ENCODE measurements around the gene SELPLG.

SELPLG gene

DNA sequence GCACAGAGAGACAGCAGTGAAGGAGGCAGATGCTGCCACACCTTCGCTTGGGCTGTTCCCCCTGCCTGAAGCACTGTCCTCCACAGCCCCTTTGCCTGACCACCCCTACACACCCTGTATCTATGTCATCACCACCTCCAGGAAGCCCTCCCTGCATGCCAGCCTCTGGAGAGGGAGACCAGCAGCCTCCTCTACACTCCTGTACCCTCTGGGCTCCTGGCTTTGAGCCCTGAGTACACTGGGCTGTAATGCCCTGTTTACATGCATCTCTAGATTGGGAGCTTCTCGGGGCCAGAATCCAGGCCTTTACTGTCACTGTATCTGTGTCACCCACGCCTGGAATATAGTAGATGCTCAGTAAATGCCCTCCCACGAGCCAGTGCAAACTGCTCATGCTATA is 30.0 kb downstream of the SELPLG start:
- DNase-seq (ENCODE audit: low read depth, low spot score), result no peak
- in situ Hi-C loops (cut with HindIII; ENCODE audit: low sequenced_read_pairs), result no loop called here
- TF ChIP-seq, protein P1, sequence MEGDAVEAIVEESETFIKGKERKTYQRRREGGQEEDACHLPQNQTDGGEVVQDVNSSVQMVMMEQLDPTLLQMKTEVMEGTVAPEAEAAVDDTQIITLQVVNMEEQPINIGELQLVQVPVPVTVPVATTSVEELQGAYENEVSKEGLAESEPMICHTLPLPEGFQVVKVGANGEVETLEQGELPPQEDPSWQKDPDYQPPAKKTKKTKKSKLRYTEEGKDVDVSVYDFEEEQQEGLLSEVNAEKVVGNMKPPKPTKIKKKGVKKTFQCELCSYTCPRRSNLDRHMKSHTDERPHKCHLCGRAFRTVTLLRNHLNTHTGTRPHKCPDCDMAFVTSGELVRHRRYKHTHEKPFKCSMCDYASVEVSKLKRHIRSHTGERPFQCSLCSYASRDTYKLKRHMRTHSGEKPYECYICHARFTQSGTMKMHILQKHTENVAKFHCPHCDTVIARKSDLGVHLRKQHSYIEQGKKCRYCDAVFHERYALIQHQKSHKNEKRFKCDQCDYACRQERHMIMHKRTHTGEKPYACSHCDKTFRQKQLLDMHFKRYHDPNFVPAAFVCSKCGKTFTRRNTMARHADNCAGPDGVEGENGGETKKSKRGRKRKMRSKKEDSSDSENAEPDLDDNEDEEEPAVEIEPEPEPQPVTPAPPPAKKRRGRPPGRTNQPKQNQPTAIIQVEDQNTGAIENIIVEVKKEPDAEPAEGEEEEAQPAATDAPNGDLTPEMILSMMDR (IDR thresholded peaks at IDR 0.05; ENCODE audit: low read depth, low read length), result no peak
- no peak overlapping the region for H3K4me3 ChIP-seq (ENCODE audit: low read depth, low read length)

DNA sequence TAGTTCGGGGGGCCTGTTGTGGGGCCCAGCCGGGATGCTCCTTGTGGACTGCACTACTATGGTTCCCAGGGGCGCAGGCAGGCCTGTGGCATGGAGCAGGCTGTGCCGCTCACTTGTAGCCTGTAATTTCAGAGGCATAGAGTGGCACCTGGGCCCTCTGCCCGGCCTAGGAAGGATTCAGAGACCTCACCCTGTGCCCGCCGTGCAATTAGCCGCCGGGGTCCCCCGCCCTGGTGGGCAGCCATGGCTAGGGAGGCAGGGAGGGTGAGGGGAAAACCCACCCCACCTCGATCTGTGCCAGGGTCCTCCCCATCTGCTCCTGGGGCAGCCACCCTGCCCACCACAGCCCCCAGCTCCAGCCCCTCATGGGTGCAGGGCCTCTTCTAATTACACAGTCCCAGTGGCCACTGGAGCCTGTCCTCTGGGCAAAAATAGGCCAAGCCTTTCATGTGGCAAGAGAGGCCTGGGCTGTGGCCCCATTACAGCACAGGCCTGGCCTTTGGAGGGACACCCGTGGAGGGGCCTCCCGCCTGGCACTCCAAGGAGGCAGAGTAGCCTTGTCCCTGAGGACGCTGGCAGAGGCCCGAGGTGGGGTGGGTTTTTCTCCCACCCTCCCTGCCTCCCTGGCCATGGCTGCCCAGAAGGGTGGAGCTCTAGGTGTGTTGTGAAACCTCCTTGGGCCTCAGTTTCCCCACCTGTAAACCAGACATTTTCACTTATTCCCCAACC is 30.6 kb downstream of the SELPLG start:
- TF ChIP-seq, protein P1 (IDR thresholded peaks at IDR 0.05; ENCODE audit: low read depth, low read length), result no peak
- H3K4me3 ChIP-seq (ENCODE audit: low read depth, low read length), result no peak overlapping the region
- DNase-seq (ENCODE audit: low read depth, low spot score), result no peak
- in situ Hi-C loops (cut with HindIII; ENCODE audit: low sequenced_read_pairs), result no loop called here

DNA sequence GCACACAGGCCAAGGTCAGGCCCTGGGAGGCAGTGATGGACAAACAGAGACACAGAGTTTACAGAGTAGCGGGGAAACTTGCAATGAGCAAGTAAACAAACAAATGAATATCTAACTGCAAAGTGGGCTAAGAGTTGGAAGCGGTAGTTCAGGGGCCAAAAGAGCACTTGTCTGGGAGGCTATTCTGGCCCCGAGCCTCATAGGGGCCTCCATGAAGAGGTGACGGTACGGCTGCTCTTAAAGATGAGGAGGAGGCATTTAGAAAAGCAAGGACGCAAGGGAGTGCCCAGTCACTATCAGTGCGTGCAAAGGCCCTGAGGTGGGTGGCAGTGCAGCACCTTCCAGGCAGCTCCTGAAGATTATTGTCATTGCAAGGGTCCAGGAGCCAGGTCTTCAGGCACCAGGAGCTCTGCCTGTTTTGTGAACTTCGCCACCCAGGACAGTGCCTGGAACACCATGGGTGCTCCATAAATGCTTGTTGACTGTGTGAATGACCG is 31.4 kb downstream of the SELPLG start:
- H3K4me3 ChIP-seq (ENCODE audit: low read depth, low read length), result no peak overlapping the region
- in situ Hi-C loops (cut with HindIII; ENCODE audit: low sequenced_read_pairs), result no loop called here
- DNase-seq (ENCODE audit: low read depth, low spot score), result no peak
- TF ChIP-seq, protein P1 (IDR thresholded peaks at IDR 0.05; ENCODE audit: low read depth, low read length), result no peak

DNA sequence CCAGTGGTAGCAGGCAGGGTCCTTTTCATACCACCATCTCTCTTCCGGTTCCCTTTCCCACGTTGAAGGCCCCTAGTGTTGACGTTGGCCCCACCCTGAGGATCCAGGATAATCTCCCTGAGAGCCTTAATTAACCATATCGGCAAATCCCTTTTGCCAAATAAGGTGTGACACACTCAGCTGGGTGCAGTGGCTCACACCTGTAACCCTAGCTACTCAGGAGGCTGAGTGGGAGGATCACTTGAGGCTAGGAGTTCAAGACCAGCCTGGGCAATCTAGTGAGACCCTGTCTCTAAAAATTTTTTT is 33.0 kb downstream of the SELPLG start:
- H3K4me3 ChIP-seq (ENCODE audit: low read depth, low read length), result no peak overlapping the region
- no peak for DNase-seq (ENCODE audit: low read depth, low spot score)
- TF ChIP-seq, protein P1 (IDR thresholded peaks at IDR 0.05; ENCODE audit: low read depth, low read length), result no peak
- in situ Hi-C loops (cut with HindIII; ENCODE audit: low sequenced_read_pairs), result no loop called here

DNA sequence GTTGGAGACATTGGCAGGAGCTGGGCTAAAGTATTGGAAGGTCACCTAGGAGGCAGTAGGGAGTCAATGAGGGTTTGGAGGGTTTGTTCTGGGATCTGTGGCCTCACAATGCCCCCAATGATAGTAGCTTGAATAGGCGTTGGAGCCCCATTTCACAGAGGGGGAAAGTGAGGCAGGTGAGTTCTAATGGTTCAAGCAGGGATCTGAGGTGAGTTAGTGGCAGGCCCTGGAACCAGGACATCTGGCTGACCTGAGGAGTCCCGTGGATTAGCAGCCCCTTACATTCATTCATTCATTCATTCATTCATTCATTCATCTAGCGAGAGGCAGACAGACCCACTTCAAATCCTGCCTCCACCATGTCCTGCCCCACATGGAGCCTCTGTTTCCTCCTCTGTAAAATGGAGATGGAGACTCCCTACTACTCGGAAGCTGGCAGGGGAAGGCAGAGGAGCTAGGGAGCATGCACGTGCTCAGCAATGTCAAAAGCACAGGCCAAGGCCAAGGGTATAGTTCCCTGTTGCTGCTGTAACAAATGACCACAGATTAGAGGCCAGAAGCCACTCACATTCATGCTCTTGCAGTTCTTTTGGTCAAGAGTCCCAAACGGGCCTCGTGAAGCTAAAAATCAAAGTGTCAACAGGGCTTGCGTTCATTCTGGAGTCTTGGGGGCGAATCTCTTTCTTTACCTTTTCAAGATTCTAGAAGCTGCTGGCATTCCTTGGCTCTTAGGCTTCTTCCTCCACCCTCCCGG is 33.6 kb downstream of the SELPLG start:
- in situ Hi-C loops (cut with HindIII; ENCODE audit: low sequenced_read_pairs), result no loop called here
- no peak overlapping the region for H3K4me3 ChIP-seq (ENCODE audit: low read depth, low read length)
- TF ChIP-seq, protein P1 (IDR thresholded peaks at IDR 0.05; ENCODE audit: low read depth, low read length), result no peak
- DNase-seq (ENCODE audit: low read depth, low spot score), result no peak

DNA sequence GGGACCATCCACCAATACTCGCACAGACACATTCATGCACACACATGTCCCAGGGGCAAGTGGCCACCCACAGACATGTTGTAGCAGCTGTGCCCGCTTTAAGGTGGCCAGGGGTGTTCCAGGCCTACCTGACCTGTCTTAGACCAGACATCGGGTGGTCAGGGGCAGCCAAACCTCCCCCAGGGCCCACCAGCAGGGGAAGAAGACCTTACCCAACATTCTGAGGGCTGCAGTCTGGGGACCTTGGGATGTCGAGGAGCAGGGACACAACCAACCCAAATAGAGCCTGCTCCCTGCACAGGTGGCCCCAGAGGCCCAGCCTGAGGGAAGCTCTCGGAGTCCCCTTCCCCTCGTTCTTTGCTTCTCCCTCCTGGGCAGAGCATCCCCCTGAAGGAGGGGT is 34.2 kb downstream of the SELPLG start:
- no peak for DNase-seq (ENCODE audit: low read depth, low spot score)
- in situ Hi-C loops (cut with HindIII; ENCODE audit: low sequenced_read_pairs), result no loop called here
- no peak overlapping the region for H3K4me3 ChIP-seq (ENCODE audit: low read depth, low read length)
- TF ChIP-seq, protein P1 (IDR thresholded peaks at IDR 0.05; ENCODE audit: low read depth, low read length), result no peak
